Testis (tissue), 3 donors: ENCODE results near the gene MC2R. TPM values are rescaled to one million over a fixed set of nuclear protein-coding genes. Genes with fewer than 3 reads are reported as not detected.
"Not testable (repeated sequence)": the region's sequence is repeated elsewhere in the genome, so short reads cannot be mapped to it uniquely, and the experiment has no call there.

Source experiments
- DNase-seq: peaks from one replicate; pipeline ENCODE4 v3.0.0-alpha.2; 2019
- H3K27ac ChIP-seq, 2 donors: fragments of 200-600 bp; sonication (generic); one replicate each; pipeline ENCODE4 v1.5.1; 2019
- H3K27me3 ChIP-seq: fragments of 200-600 bp; sonication (generic); one replicate; pipeline ENCODE4 v1.5.1; 2019
- H3K36me3 ChIP-seq: fragments of 200-600 bp; sonication (generic); one replicate; pipeline ENCODE4 v1.5.1; 2017; ENCODE audit warnings: low read depth; ENCODE audit errors: missing control alignments
- H3K4me1 ChIP-seq: fragments of 200-600 bp; sonication (generic); one replicate; pipeline ENCODE4 v1.5.1; 2019
- H3K4me3 ChIP-seq, 2 donors: fragments of 200-600 bp; sonication (generic); one replicate each; pipeline ENCODE4 v1.5.1; 2017 to 2019
- H3K9me3 ChIP-seq: fragments of 200-600 bp; sonication (generic); one replicate; pipeline ENCODE4 v1.5.1; 2017
- CTCF ChIP-seq, 3 experiments: fragments of 450-650 bp in 2 of 3; fragments of 200-600 bp in 1 of 3; sonication (generic) in 1 of 3; IDR thresholded peaks; one replicate each; pipeline ENCODE4 v1.5.1; 2016 to 2019; ENCODE audit warnings: antibody characterized with exemption in 3 of 3, mild to moderate bottlenecking in 2 of 3, moderate library complexity in 1 of 3
- POLR2A ChIP-seq: fragments of 450-650 bp; IDR thresholded peaks from one replicate; pipeline ENCODE4 v1.6.1; 2017; ENCODE audit warnings: antibody characterized with exemption, mild to moderate bottlenecking, moderate library complexity
- WGBS, 2 donors: methylation state at CpG; one replicate each; pipeline ENCODE4 v1.1.5; 2018; 5-methylcytosine and 5-hydroxymethylcytosine counted together
- intact Hi-C: fragments of 100-400 bp; cut with DNase I; formaldehyde crosslinking; loops from one replicate; pipeline ENCODE4 v1.15.1; 2023; ENCODE audit warnings: low total_unique reads
- polyA plus RNA-seq: library from polyadenylated mRNA; stranded (reverse); fragments of 350-450 nt; fragmentation: Illumina TruSeq; extraction: RNeasy Lipid Tissue Mini Kit (QIAGEN cat#74804); gene quantifications from one replicate; pipeline ENCODE4 v1.2.3, GENCODE V29; 2014; ENCODE audit warnings: low read depth, low replicate concordance; ENCODE audit not compliant: insufficient read depth
- total RNA-seq, 2 donors: library from RNA; depleted of rRNA; stranded (reverse); fragments of >200 nt; gene quantifications; one replicate each; pipeline ENCODE4 v1.2.3, GENCODE V29; 2016

MC2R gene
- total and polyA plus RNA-seq, 3 donors from 2014 or later, result 0.24 TPM; not detected in 2

- H3K9me3 ChIP-seq, result no peaks in the 10 kb centered on the region
- intact Hi-C loops, result no loop called here
- H3K27ac ChIP-seq, result no peak overlapping the region
- DNase-seq, result no peak
- no peaks in the 10 kb centered on the region for H3K27me3 ChIP-seq
- H3K4me3 ChIP-seq, result no peak overlapping the region
- 56 to 62% methylated on average over 12 to 14 of the region's 14 CpGs for WGBS, 2 donors
- no peaks in the 10 kb centered on the region for H3K36me3 ChIP-seq
- no peaks in the 10 kb centered on the region for H3K4me1 ChIP-seq
- no peak for TF ChIP-seq CTCF (IDR thresholded peaks at IDR 0.05)
- no peak for TF ChIP-seq POLR2A
Observed at GRCh38 chr18:13872373-13872772, 43.0 kb downstream of the MC2R start.

- DNase-seq, result no peak
- Histone ChIP-seq H3K36me3 (no peaks in the 10 kb centered on the region), H3K27me3 (no peaks in the 10 kb centered on the region), H3K4me1 (no peaks in the 10 kb centered on the region), H3K9me3 (no peaks in the 10 kb centered on the region), H3K27ac (no peak overlapping the region), H3K4me3 (no peak overlapping the region)
- WGBS, 2 donors, result 51 to 56% methylated on average over 10 to 13 of the region's 13 CpGs
- TF ChIP-seq POLR2A (no peak), CTCF (IDR thresholded peaks at IDR 0.05) (no peak)
- intact Hi-C loops, result no loop called here
Observed at GRCh38 chr18:13871701-13872100, 43.6 kb downstream of the MC2R start.

GRCh38 chr18:13868501-13869271, 46.6 kb downstream of the MC2R start:
- 0 to 2% methylated on average over 15 to 51 of the region's 51 CpGs for WGBS, 2 donors
- no peaks in the 10 kb centered on the region for H3K36me3 ChIP-seq
- H3K9me3 ChIP-seq, result no peaks in the 10 kb centered on the region
- intact Hi-C loops, result no loop called here
- peak overlapping the region in 1 of 2 donors; percentile 31 for H3K4me3 ChIP-seq
- H3K27me3 ChIP-seq, result no peaks in the 10 kb centered on the region
- DNase-seq, result no peak
- no peaks in the 10 kb centered on the region for H3K4me1 ChIP-seq
- H3K27ac ChIP-seq, result no peak overlapping the region
- TF ChIP-seq POLR2A (no peak), CTCF (IDR thresholded peaks at IDR 0.05) (no peak)

GRCh38 chr18:13862898-13863297, 52.4 kb downstream of the MC2R start:
- WGBS, 2 donors, result 48 to 81% methylated on average over 5 to 7 of the region's 7 CpGs
- H3K4me1 ChIP-seq, H3K9me3 ChIP-seq, DNase-seq, intact Hi-C loops, H3K36me3 ChIP-seq, H3K27me3 ChIP-seq, H3K27ac ChIP-seq, H3K4me3 ChIP-seq: not testable (repeated sequence)

GRCh38 chr18:13849791-13850190, 65.5 kb downstream of the MC2R start:
- Histone ChIP-seq H3K4me1 (no peaks in the 10 kb centered on the region), H3K27ac (no peak overlapping the region), H3K27me3 (no peaks in the 10 kb centered on the region), H3K4me3 (no peak overlapping the region), H3K36me3 (no peaks in the 10 kb centered on the region), H3K9me3 (no peaks in the 10 kb centered on the region)
- no peak for TF ChIP-seq CTCF (IDR thresholded peaks at IDR 0.05)
- TF ChIP-seq POLR2A, result no peak
- intact Hi-C loops, result no loop called here
- DNase-seq, result no peak
- WGBS, 2 donors, result 86 to 91% methylated on average over 4 of the region's 4 CpGs
